22Rv1 (cell line): ENCODE data around the gene WFDC13.
"Not testable (repeated sequence)": the region's sequence is repeated elsewhere in the genome, so short reads cannot be mapped to it uniquely, and the experiment has no call there.

Experiments
- H3K27ac ChIP-seq: fragments of 450-650 bp; 2 replicates; pipeline ENCODE4 v1.5.1; 2017
- CTCF ChIP-seq: fragments of 450-650 bp; IDR thresholded peaks from 2 replicates; pipeline ENCODE4 v1.5.1; 2017; ENCODE audit warnings: mild to moderate bottlenecking
- ZFX ChIP-seq: fragments of 450-650 bp; IDR thresholded peaks from 2 replicates; pipeline ENCODE4 v1.6.1; 2017; ENCODE audit warnings: antibody characterized with exemption, borderline replicate concordance

WFDC13 gene

GRCh38 chr20:45701104-45701503, 734 bp upstream of the WFDC13 start:
- no peak overlapping the region for H3K27ac ChIP-seq
- TF ChIP-seq ZFX (no peak), CTCF (no peak)

GRCh38 chr20:45704969-45705637, 3.3 kb downstream of the WFDC13 start, which contains the start of gene WFDC10B:
Gene WFDC10B (minus strand): TSS chr20:45705019. CDS start chr20:45685992, 19,027 bp downstream.
- H3K27ac ChIP-seq: no peak within 1 kb of the TSS
- TF ChIP-seq ZFX: no peak
- TF ChIP-seq CTCF: no peak

GRCh38 chr20:45716141-45716688, 14.4 kb downstream of the WFDC13 start:
- H3K27ac ChIP-seq: not testable (repeated sequence)

GRCh38 chr20:45722047-45722446, 20.2 kb downstream of the WFDC13 start, which contains the start of gene SPINT4:
Gene SPINT4 (plus strand): TSS chr20:45722347. CDS start chr20:45722368, 21 bp downstream.
- TF ChIP-seq CTCF (no peak), ZFX (no peak)
- no peak within 1 kb of the TSS for H3K27ac ChIP-seq

GRCh38 chr20:45725134-45725533, 23.3 kb downstream of the WFDC13 start:
- no peak overlapping the region for H3K27ac ChIP-seq
- no peak for TF ChIP-seq ZFX
- TF ChIP-seq CTCF: no peak

GRCh38 chr20:45727044-45727443, 25.2 kb downstream of the WFDC13 start:
- TF ChIP-seq CTCF (no peak), ZFX (no peak)
- no peak overlapping the region for H3K27ac ChIP-seq

- H3K27ac ChIP-seq: no peak overlapping the region
- TF ChIP-seq CTCF (no peak), ZFX (no peak)
These were observed 30.4 kb downstream of the WFDC13 start for GRCh38 chr20:45732199-45732598.

GRCh38 chr20:45735552-45735951, 33.7 kb downstream of the WFDC13 start:
- H3K27ac ChIP-seq: no peak overlapping the region
- TF ChIP-seq CTCF: no peak
- TF ChIP-seq ZFX: no peak
